IMR-90 (cell line): Measurements from ENCODE around the gene TSPAN3. TPM values are rescaled to one million over a fixed set of nuclear protein-coding genes. Genes with fewer than 3 reads are reported as not detected.

ENCODE experiments used
- ATAC-seq: fragments of 200-7000 bp; cut with Tn5 transposase; 2 replicates; pipeline ENCODE4 v1.9.1; 2020; ENCODE audit warnings: low read depth, mild to moderate bottlenecking, moderate library complexity
- BruUV-seq: library from RNA; stranded (reverse); fragments of 400-500 nt; replicated peaks from 2 replicates; lab custom pipeline; 2021; lab: Mats Ljungman, UMichigan
- CTCF ChIA-PET: fragments of 300-600 bp; formaldehyde crosslinking; extraction: SDS; loops from one replicate; lab custom pipeline; 2021; ENCODE audit warnings: antibody characterized with exemption; lab: Yijun Ruan, JAX
- POLR2A ChIA-PET: fragments of 300-600 bp; sonication (Branson Sonifier 250); formaldehyde crosslinking; loops from one replicate; lab custom pipeline; 2022; ENCODE audit warnings: antibody characterized with exemption; ENCODE audit not compliant: unreplicated experiment; lab: Charles Lee
- DNase-seq: peaks from one replicate; pipeline ENCODE4 v3.0.0; 2013
- H2AFZ ChIP-seq: replicated peaks from 2 replicates; pipeline ENCODE3; 2013; ENCODE audit warnings: low read length, mild to moderate bottlenecking; ENCODE audit not compliant: poor library complexity
- H2AK5ac ChIP-seq: 2 replicates; pipeline ENCODE4 v1.6.1; 2013; ENCODE audit warnings: low read depth, low read length, inconsistent platforms
- H2AK9ac ChIP-seq: replicated peaks from 2 replicates; pipeline ENCODE3; 2013; ENCODE audit warnings: mild to moderate bottlenecking, low read depth, low read length, moderate library complexity; ENCODE audit not compliant: poor library complexity
- H2BK120ac ChIP-seq: 2 replicates; pipeline ENCODE4 v1.6.1; 2013; ENCODE audit warnings: low read depth, low read length, inconsistent platforms
- H2BK15ac ChIP-seq: 3 replicates; pipeline ENCODE4 v1.6.1; 2013; ENCODE audit warnings: low read depth, low read length, inconsistent platforms
- H2BK20ac ChIP-seq: 2 replicates; pipeline ENCODE4 v1.6.1; 2013; ENCODE audit warnings: low read depth, mild to moderate bottlenecking, inconsistent platforms, low read length, moderate library complexity
- H2BK5ac ChIP-seq: 2 replicates; pipeline ENCODE4 v1.6.1; 2013; ENCODE audit warnings: mild to moderate bottlenecking, low read depth, low read length, inconsistent platforms; ENCODE audit not compliant: poor library complexity, severe bottlenecking
- H3K14ac ChIP-seq: replicated peaks from 2 replicates; pipeline ENCODE4 v1.6.1; 2013; ENCODE audit warnings: low read depth, low read length, inconsistent platforms
- H3K18ac ChIP-seq: 2 replicates; pipeline ENCODE4 v1.6.1; 2013; ENCODE audit warnings: low read depth, low read length, control low read depth
- H3K23ac ChIP-seq: 2 replicates; pipeline ENCODE4 v1.6.1; 2013; ENCODE audit warnings: low read depth, low read length, inconsistent platforms
- H3K27ac ChIP-seq: 2 replicates; pipeline ENCODE4 v1.5.1; 2013; ENCODE audit warnings: mild to moderate bottlenecking, control low read depth, low read length; ENCODE audit not compliant: insufficient read depth
- H3K27me3 ChIP-seq: 2 replicates; pipeline ENCODE4 v1.6.1; 2013; ENCODE audit warnings: low read length; ENCODE audit not compliant: control insufficient read depth, insufficient read depth
- H3K36me3 ChIP-seq: 2 replicates; pipeline ENCODE4 v1.6.1; 2013; ENCODE audit warnings: low read length, mixed read lengths; ENCODE audit not compliant: control insufficient read depth, insufficient read depth
- H3K4ac ChIP-seq: 2 replicates; pipeline ENCODE4 v1.6.1; 2013; ENCODE audit warnings: low read depth, low read length, inconsistent platforms
- H3K4me1 ChIP-seq: 2 replicates; pipeline ENCODE4 v1.6.1; 2013; ENCODE audit warnings: low read length, mixed read lengths; ENCODE audit not compliant: control insufficient read depth, insufficient read depth
- H3K4me2 ChIP-seq: 2 replicates; pipeline ENCODE4 v1.6.1; 2013; ENCODE audit warnings: low read depth, mild to moderate bottlenecking, control low read depth, low read length, moderate library complexity
- H3K4me3 ChIP-seq: 2 replicates; pipeline ENCODE4 v1.5.1; 2013; ENCODE audit warnings: low read depth, mild to moderate bottlenecking, control low read depth, low read length, moderate library complexity; ENCODE audit not compliant: insufficient read depth
- H3K56ac ChIP-seq: 2 replicates; pipeline ENCODE4 v1.6.1; 2013; ENCODE audit warnings: low read length, inconsistent platforms; ENCODE audit not compliant: insufficient read depth; ENCODE audit errors: extremely low read depth
- H3K79me1 ChIP-seq, 2 experiments: 2 replicates each; pipeline ENCODE4 v1.6.1; 2013; ENCODE audit warnings: low read length in 2 of 2, inconsistent platforms in 1 of 2, low read depth in 1 of 2
- H3K9ac ChIP-seq: 2 replicates; pipeline ENCODE4 v1.6.1; 2013; ENCODE audit warnings: low read depth, low read length, control low read depth
- H3K9me1 ChIP-seq: 2 replicates; pipeline ENCODE4 v1.6.1; 2013; ENCODE audit warnings: low read length, inconsistent platforms; ENCODE audit not compliant: insufficient read depth
- H3K9me3 ChIP-seq: 2 replicates; pipeline ENCODE4 v1.6.1; 2013; ENCODE audit warnings: low read length; ENCODE audit not compliant: control insufficient read depth, insufficient read depth
- H4K20me1 ChIP-seq: 2 replicates; pipeline ENCODE4 v1.6.1; 2013; ENCODE audit warnings: low read length, inconsistent platforms; ENCODE audit not compliant: insufficient read depth
- H4K5ac ChIP-seq: 2 replicates; pipeline ENCODE4 v1.6.1; 2013; ENCODE audit warnings: mild to moderate bottlenecking, low read depth, low read length, control low read depth
- H4K8ac ChIP-seq, 2 experiments: 2 replicates each; pipeline ENCODE4 v1.6.1; 2013; ENCODE audit warnings: low read depth in 2 of 2, low read length in 2 of 2, control low read depth in 1 of 2, inconsistent platforms in 1 of 2
- H4K91ac ChIP-seq: 2 replicates; pipeline ENCODE4 v1.6.1; 2013; ENCODE audit warnings: low read depth, low read length, inconsistent platforms; ENCODE audit not compliant: insufficient read depth
- BHLHE40 ChIP-seq: fragments of 150-350 bp; IDR thresholded peaks from 2 replicates; pipeline ENCODE4 v1.6.1; 2016; ENCODE audit warnings: mild to moderate bottlenecking, low read depth, low read length
- CTCF ChIP-seq: conservative IDR thresholded peaks from 2 replicates; pipeline ENCODE4 v1.5.1; 2012; ENCODE audit warnings: mild to moderate bottlenecking, low read depth, low read length, improper control_type of control experiment
- ELK1 ChIP-seq: fragments of 150-350 bp; IDR thresholded peaks from 2 replicates; pipeline ENCODE4 v1.6.1; 2016; ENCODE audit warnings: low read depth, mild to moderate bottlenecking, low read length, moderate library complexity, borderline replicate concordance
- FOS ChIP-seq: fragments of 150-350 bp; IDR thresholded peaks from 2 replicates; pipeline ENCODE4 v1.6.1; 2016; ENCODE audit warnings: low read depth, low read length
- MAFK ChIP-seq: IDR thresholded peaks from 2 replicates; pipeline ENCODE4 v1.6.1; 2012; ENCODE audit warnings: low read depth, low read length, improper control_type of control experiment
- MAZ ChIP-seq: IDR thresholded peaks from 2 replicates; pipeline ENCODE4 v1.6.1; 2012; ENCODE audit warnings: low read depth, mild to moderate bottlenecking, low read length, improper control_type of control experiment, moderate library complexity, borderline replicate concordance
- MXI1 ChIP-seq: IDR thresholded peaks from 2 replicates; pipeline ENCODE4 v1.6.1; 2012; ENCODE audit warnings: low read depth, mild to moderate bottlenecking, low read length, moderate library complexity, borderline replicate concordance
- NFE2L2 ChIP-seq: fragments of 150-350 bp; IDR thresholded peaks from 2 replicates; pipeline ENCODE4 v1.6.1; 2016; ENCODE audit warnings: low read depth, mild to moderate bottlenecking, low read length
- POLR2A ChIP-seq: IDR thresholded peaks from 2 replicates; pipeline ENCODE4 v1.6.1; 2012; ENCODE audit warnings: mild to moderate bottlenecking, low read depth, low read length
- RAD21 ChIP-seq: IDR thresholded peaks from 2 replicates; pipeline ENCODE4 v1.6.1; 2012; ENCODE audit warnings: low read length, improper control_type of control experiment
- RFX5 ChIP-seq: IDR thresholded peaks from 2 replicates; pipeline ENCODE4 v1.8.0; 2012; ENCODE audit warnings: low read depth, mild to moderate bottlenecking, low read length, moderate library complexity
- SMC3 ChIP-seq: fragments of 150-350 bp; IDR thresholded peaks from 2 replicates; pipeline ENCODE4 v1.6.1; 2016; ENCODE audit warnings: low read depth, mild to moderate bottlenecking, antibody characterized with exemption, low read length, moderate library complexity
- USF2 ChIP-seq: fragments of 150-350 bp; IDR thresholded peaks from 2 replicates; pipeline ENCODE4 v1.6.1; 2017; ENCODE audit warnings: mild to moderate bottlenecking, antibody characterized with exemption, low read length, low read depth
- WGBS, 2 experiments: methylation state at CpG; one replicate each; pipeline versions ENCODE4 v1.1.5 to v1.1.7; 2013; ENCODE audit warnings: missing lambda C conversion rate in 2 of 2; ENCODE audit not compliant: insufficient read length in 1 of 2; ENCODE audit errors: extremely low coverage in 2 of 2; 5-methylcytosine and 5-hydroxymethylcytosine counted together
- dilution Hi-C: fragments of 300-500 bp; cut with HindIII; formaldehyde crosslinking; loops from one replicate; pipeline ENCODE4 v1.14.3; 2018; ENCODE audit warnings: low sequenced_read_pairs; ENCODE audit not compliant: unreplicated experiment
- in situ Hi-C: fragments of 300-500 bp; cut with MboI; formaldehyde crosslinking; loops from 3 replicates; pipeline ENCODE4 v1.14.3; 2019; ENCODE audit warnings: low sequenced_read_pairs, inconsistent platforms, mixed read lengths
- intact Hi-C: fragments of 100-400 bp; cut with micrococcal nuclease; formaldehyde crosslinking; loops from 2 replicates; pipeline ENCODE4 v1.10.0; 2022
- polyA plus RNA-seq, 3 experiments: library from polyadenylated mRNA; depleted of rRNA; stranded (reverse); fragments of >200 nt; gene quantifications; 2 replicates each; pipeline ENCODE4 v1.2.3, GENCODE V29; 2012; ENCODE audit warnings: low replicate concordance in 1 of 3
- total RNA-seq: library from RNA; depleted of rRNA; stranded (reverse); fragments of >200 nt; gene quantifications from 2 replicates; pipeline ENCODE4 v1.2.3, GENCODE V29; 2012

The TSPAN3 gene
- total and polyA plus RNA-seq, 2 of the 4 experiments (the other 2 are of a cell fraction), result 270 to 295 TPM

GRCh38 chr15:77096541-77096940 is 25.6 kb upstream of the TSPAN3 start:
- in situ Hi-C loops, result no loop called here
- Histone ChIP-seq H3K23ac (no peak overlapping the region), H3K27me3 (peaks cover 1% of the 10 kb centered on the region; the same call in 1 of the 2 replicates), H3K4ac (no peak overlapping the region), H3K14ac (no peak overlapping the region), H3K4me3 (no peak overlapping the region), H3K79me1 (no peaks in the 10 kb centered on the region), H3K9me3 (no peaks in the 10 kb centered on the region), H2BK120ac (no peak overlapping the region), H4K91ac (no peak overlapping the region), H2BK5ac (no peak overlapping the region), H3K27ac (no peak overlapping the region), H3K4me2 (no peak overlapping the region), H2BK15ac (no peak overlapping the region), H3K4me1 (peaks cover 2% of the 10 kb centered on the region; the same call in 1 of the 2 replicates), H4K5ac (no peak overlapping the region), H4K20me1 (no peaks in the 10 kb centered on the region), H2AK9ac (no peak overlapping the region), H2BK20ac (no peak overlapping the region), H3K18ac (no peak overlapping the region), H3K56ac (no peak overlapping the region), H3K9me1 (no peaks in the 10 kb centered on the region; the same call in 1 of the 2 replicates), H3K9ac (no peak overlapping the region), H4K8ac (no peak overlapping the region), H2AK5ac (no peak overlapping the region), H2AFZ (no peak overlapping the region), H3K36me3 (no peaks in the 10 kb centered on the region)
- dilution Hi-C loops, result no loop called here
- intact Hi-C loops, result no loop called here
- WGBS, 2 experiments, result no CpG with 5 or more reads among the region's 7 CpGs
- no TSS peak for BruUV-seq
- CTCF ChIA-PET, result no interaction called here
- POLR2A ChIA-PET, result no interaction called here
- DNase-seq (no peak), ATAC-seq (no peak)
- TF ChIP-seq BHLHE40 (no peak), CTCF (no peak), MXI1 (no peak), POLR2A (no peak), MAZ (no peak), ELK1 (no peak), USF2 (no peak), RFX5 (no peak), FOS (no peak), SMC3 (no peak), MAFK (no peak), RAD21 (no peak), NFE2L2 (no peak)
